AG09309 (cell line): Measurements from ENCODE around the gene SCGN.

Source experiments
- DNase-seq: peaks from one replicate; pipeline ENCODE4 v3.0.0-alpha.2; 2010; ENCODE audit warnings: low read depth
- H3K4me3 ChIP-seq: 2 replicates; pipeline ENCODE4 v1.5.1; 2011; ENCODE audit warnings: mild to moderate bottlenecking, low read depth, low read length, moderate library complexity; ENCODE audit not compliant: control insufficient read depth
- CTCF ChIP-seq: IDR thresholded peaks from 2 replicates; pipeline ENCODE4 v1.5.1; 2011; ENCODE audit warnings: mild to moderate bottlenecking, low read depth, low read length, inconsistent platforms; ENCODE audit not compliant: insufficient read depth, control insufficient read depth; ENCODE audit errors: missing control alignments

SCGN gene

GRCh38 chr6:25623879-25624278, 28.1 kb upstream of the SCGN start:
- no peak overlapping the region for H3K4me3 ChIP-seq
- no peak for DNase-seq
- no peak for TF ChIP-seq CTCF

DNA sequence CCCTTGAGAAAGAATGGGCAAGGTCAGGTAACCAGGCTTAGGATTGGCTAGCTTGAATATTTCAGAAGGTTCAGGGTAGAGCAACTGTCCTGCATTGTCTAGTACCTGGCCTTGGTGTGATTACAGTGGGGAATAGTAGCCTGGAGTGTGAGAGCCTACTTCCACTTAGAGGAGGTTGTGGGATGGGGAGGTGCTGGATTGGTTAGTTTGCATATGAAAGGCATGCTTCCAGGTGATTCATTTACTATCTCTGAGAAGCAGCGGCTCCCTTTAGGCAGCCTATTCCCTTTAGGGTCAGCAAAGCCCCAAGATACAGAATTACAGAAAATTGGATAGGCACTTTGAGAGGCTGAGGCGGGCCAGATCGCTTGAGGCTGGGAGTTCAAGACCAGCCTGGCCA, 25.0 kb upstream of the SCGN start:
- no peak for DNase-seq
- no peak overlapping the region for H3K4me3 ChIP-seq
- no peak for TF ChIP-seq CTCF

DNA sequence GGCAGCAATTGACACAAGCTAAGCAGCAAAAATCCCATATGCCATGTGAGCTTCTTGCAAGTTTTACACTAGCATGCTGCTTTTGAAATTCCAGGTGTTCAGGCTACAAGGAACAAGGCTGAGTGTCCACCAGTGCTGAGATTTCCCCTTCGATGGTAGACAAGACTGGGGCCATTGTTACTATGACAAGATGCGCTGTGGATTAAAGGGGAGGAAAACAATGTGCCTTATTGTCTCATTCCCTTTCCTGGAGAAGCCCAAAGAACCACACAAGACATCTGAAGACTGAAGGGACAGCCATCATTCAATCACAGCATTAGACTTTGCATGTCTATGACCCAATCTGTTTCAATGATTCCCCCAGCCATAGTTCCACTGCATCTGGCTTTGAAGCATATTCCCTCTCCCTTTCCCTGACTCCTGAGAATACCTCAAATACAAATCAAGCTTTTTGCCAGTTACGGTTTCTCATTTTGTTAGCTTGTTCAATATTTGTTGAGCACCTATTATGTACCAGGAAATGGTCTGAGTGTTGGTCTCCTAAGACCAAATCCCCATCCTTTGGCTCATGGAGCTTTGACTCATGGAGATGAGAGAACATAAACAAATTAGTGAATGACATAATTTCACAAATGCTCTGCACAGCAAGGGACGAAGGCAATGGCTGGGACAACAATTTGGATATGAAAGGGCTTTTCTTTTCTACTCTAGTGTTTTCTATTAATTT, 23.4 kb upstream of the SCGN start:
- no peak overlapping the region for H3K4me3 ChIP-seq
- no peak for TF ChIP-seq CTCF
- no peak for DNase-seq

DNA sequence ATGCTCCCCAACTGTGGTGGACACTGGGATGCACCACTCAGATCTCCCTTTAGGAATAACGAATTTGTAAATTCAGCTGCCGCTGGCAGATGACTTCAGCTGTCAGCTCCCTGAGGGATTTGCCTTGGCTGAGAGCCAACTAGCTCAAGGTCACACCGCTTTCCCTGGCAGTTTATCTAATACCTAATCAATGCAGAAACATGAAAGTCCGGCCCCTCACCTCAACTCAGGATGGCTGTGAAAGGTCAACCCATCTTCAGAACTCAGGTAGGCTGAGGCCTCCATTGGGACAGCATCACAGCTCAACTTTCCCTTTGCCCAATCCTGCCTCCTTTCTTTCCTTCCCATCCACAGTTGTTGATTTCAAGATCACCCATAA, 22.8 kb upstream of the SCGN start:
- no peak overlapping the region for H3K4me3 ChIP-seq
- DNase-seq = no peak
- no peak for TF ChIP-seq CTCF

- no peak for DNase-seq
- no peak overlapping the region for H3K4me3 ChIP-seq
- TF ChIP-seq CTCF = no peak
These were observed 21.3 kb upstream of the SCGN start for GRCh38 chr6:25630508-25631278.

- DNase-seq = no peak
- TF ChIP-seq CTCF = no peak
These were observed 16.1 kb upstream of the SCGN start for GRCh38 chr6:25635886-25636317.

GRCh38 chr6:25637211-25637610, 14.8 kb upstream of the SCGN start:
- TF ChIP-seq CTCF = no peak
- no peak for DNase-seq
- H3K4me3 ChIP-seq = no peak overlapping the region

More at GRCh38 chr6:25635886-25636317, 16.1 kb upstream of the SCGN start:
- H3K4me3 ChIP-seq = no peak overlapping the region
